ENCODE measurements around the gene C16orf92. TPM values are rescaled to one million over a fixed set of nuclear protein-coding genes. Genes with fewer than 3 reads are reported as not detected.

The C16orf92 gene
- total and polyA plus RNA-seq, 2 of the 13 experiments (the other 11 are each of a cell fraction or from before 2014, with no cell fraction given): not detected

GRCh38 chr16:30063893-30064728 lies 41.1 kb downstream of the C16orf92 start (continued):
- peak; percentile 7; the same call in 1 of the 2 replicates for TF ChIP-seq MZF1 (CRISPR knock-in tag; IDR thresholded peaks at IDR 0.05; ENCODE audit: borderline replicate concordance)
- TF ChIP-seq IKZF4 (CRISPR knock-in tag; IDR thresholded peaks at IDR 0.05; ENCODE audit: borderline replicate concordance, low read depth, not compliant biosample characterization): peak; percentile 85
- TF ChIP-seq GATAD1 (CRISPR knock-in tag; IDR thresholded peaks at IDR 0.05): peak; percentile 43; the same call in 1 of the 2 replicates
- no peak for TF ChIP-seq RARA (CRISPR knock-in tag; IDR thresholded peaks at IDR 0.05)
- 0 out of 2 replicates have a peak, but pooled peaks have one; percentile 16 for TF ChIP-seq ZNF484 (CRISPR knock-in tag; IDR thresholded peaks at IDR 0.05; ENCODE audit: borderline replicate concordance, low read depth)
- TF ChIP-seq, protein P1, sequence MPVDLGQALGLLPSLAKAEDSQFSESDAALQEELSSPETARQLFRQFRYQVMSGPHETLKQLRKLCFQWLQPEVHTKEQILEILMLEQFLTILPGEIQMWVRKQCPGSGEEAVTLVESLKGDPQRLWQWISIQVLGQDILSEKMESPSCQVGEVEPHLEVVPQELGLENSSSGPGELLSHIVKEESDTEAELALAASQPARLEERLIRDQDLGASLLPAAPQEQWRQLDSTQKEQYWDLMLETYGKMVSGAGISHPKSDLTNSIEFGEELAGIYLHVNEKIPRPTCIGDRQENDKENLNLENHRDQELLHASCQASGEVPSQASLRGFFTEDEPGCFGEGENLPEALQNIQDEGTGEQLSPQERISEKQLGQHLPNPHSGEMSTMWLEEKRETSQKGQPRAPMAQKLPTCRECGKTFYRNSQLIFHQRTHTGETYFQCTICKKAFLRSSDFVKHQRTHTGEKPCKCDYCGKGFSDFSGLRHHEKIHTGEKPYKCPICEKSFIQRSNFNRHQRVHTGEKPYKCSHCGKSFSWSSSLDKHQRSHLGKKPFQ (CRISPR knock-in tag; IDR thresholded peaks at IDR 0.05; ENCODE audit: insufficient replicate concordance): no peak
- peak; percentile 47; the same call in 1 of the 2 replicates for TF ChIP-seq ZFP1 (CRISPR knock-in tag; IDR thresholded peaks at IDR 0.05)
- TF ChIP-seq, protein P2, sequence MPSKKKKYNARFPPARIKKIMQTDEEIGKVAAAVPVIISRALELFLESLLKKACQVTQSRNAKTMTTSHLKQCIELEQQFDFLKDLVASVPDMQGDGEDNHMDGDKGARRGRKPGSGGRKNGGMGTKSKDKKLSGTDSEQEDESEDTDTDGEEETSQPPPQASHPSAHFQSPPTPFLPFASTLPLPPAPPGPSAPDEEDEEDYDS (CRISPR knock-in tag; IDR thresholded peaks at IDR 0.05): peak; percentile 95
- peak; percentile 75 for TF ChIP-seq HNRNPH1 (optimal IDR thresholded peaks at IDR 0.05; ENCODE audit: low read depth, low read length)
- TF ChIP-seq, protein P3, sequence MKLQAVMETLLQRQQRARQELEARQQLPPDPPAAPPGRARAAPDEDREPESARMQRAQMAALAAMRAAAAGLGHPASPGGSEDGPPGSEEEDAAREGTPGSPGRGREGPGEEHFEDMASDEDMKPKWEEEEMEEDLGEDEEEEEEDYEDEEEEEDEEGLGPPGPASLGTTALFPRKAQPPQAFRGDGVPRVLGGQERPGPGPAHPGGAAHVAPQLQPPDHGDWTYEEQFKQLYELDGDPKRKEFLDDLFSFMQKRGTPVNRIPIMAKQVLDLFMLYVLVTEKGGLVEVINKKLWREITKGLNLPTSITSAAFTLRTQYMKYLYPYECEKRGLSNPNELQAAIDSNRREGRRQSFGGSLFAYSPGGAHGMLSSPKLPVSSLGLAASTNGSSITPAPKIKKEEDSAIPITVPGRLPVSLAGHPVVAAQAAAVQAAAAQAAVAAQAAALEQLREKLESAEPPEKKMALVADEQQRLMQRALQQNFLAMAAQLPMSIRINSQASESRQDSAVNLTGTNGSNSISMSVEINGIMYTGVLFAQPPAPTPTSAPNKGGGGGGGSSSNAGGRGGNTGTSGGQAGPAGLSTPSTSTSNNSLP (IDR thresholded peaks at IDR 0.05; ENCODE audit: low read depth, low read length): no peak
- no peak; the same call in 1 of the 2 replicates for TF ChIP-seq ZNF788 (CRISPR knock-in tag; IDR thresholded peaks at IDR 0.05; ENCODE audit: borderline replicate concordance)
- TF ChIP-seq RBFOX2 (IDR thresholded peaks at IDR 0.05; ENCODE audit: low read depth, low read length): peak; percentile 74
- peak; percentile 31; the same call in 1 of the 2 replicates for TF ChIP-seq ATF1 (CRISPR knock-in tag; IDR thresholded peaks at IDR 0.05)
- peak; percentile 89 for TF ChIP-seq ZNF124 (CRISPR knock-in tag; IDR thresholded peaks at IDR 0.05)
- TF ChIP-seq, protein P4, sequence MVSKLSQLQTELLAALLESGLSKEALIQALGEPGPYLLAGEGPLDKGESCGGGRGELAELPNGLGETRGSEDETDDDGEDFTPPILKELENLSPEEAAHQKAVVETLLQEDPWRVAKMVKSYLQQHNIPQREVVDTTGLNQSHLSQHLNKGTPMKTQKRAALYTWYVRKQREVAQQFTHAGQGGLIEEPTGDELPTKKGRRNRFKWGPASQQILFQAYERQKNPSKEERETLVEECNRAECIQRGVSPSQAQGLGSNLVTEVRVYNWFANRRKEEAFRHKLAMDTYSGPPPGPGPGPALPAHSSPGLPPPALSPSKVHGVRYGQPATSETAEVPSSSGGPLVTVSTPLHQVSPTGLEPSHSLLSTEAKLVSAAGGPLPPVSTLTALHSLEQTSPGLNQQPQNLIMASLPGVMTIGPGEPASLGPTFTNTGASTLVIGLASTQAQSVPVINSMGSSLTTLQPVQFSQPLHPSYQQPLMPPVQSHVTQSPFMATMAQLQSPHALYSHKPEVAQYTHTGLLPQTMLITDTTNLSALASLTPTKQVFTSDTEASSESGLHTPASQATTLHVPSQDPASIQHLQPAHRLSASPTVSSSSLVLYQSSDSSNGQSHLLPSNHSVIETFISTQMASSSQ (IDR thresholded peaks at IDR 0.05; ENCODE audit: low read depth): no peak; the same call in 1 of the 2 replicates
- TF ChIP-seq, protein P4 (CRISPR knock-in tag; IDR thresholded peaks at IDR 0.05; ENCODE audit: borderline replicate concordance): peak; percentile 58; the same call in 1 of the 2 replicates
- no peak for TF ChIP-seq ZNF891 (CRISPR knock-in tag; IDR thresholded peaks at IDR 0.05)
- no peak for TF ChIP-seq ZNF235 (CRISPR knock-in tag; IDR thresholded peaks at IDR 0.05; ENCODE audit: borderline replicate concordance)
- TF ChIP-seq, protein P5, sequence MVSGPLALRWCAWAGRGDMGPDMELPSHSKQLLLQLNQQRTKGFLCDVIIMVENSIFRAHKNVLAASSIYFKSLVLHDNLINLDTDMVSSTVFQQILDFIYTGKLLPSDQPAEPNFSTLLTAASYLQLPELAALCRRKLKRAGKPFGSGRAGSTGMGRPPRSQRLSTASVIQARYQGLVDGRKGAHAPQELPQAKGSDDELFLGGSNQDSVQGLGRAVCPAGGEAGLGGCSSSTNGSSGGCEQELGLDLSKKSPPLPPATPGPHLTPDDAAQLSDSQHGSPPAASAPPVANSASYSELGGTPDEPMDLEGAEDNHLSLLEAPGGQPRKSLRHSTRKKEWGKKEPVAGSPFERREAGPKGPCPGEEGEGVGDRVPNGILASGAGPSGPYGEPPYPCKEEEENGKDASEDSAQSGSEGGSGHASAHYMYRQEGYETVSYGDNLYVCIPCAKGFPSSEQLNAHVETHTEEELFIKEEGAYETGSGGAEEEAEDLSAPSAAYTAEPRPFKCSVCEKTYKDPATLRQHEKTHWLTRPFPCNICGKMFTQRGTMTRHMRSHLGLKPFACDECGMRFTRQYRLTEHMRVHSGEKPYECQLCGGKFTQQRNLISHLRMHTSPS (CRISPR knock-in tag; IDR thresholded peaks at IDR 0.05; ENCODE audit: low read depth): peak; percentile 25; the same call in 1 of the 2 replicates
